ENCODE measurements around the gene DCXR. TPM values are rescaled to one million over a fixed set of nuclear protein-coding genes. Genes with fewer than 3 reads are reported as not detected.

DCXR gene
- total and polyA plus RNA-seq, 11 donors, result 139 to 312 (median 200) TPM

GRCh38 chr17:82016061-82016874, 21.2 kb downstream of the DCXR start:
- no peak for DNase-seq
- Histone ChIP-seq H3K4me1 (peaks cover 0 to 32% (median 8%) of the 10 kb centered on the region in 12 donors), H3K4me3 (no peak overlapping the region), H3K9me3 (no peaks in the 10 kb centered on the region), H3K27ac (no peak overlapping the region), H3K27me3 (no peaks in the 10 kb centered on the region), H3K36me3 (peaks cover 0 to 26% (median 6%) of the 10 kb centered on the region in 9 donors)
- ATAC-seq, result no peak
- TF ChIP-seq POLR2A (IDR thresholded peaks at IDR 0.05), result no peak
- TF ChIP-seq CTCF (IDR thresholded peaks at IDR 0.05), result no peak
- intact Hi-C loops (cut with DNase I), result no loop called here
- 91 to 94% (median 92%) methylated on average over 25 to 28 of the region's 28 CpGs; no CpG with 5 or more reads in 1 of the 4 donors for WGBS, 4 donors

DNA sequence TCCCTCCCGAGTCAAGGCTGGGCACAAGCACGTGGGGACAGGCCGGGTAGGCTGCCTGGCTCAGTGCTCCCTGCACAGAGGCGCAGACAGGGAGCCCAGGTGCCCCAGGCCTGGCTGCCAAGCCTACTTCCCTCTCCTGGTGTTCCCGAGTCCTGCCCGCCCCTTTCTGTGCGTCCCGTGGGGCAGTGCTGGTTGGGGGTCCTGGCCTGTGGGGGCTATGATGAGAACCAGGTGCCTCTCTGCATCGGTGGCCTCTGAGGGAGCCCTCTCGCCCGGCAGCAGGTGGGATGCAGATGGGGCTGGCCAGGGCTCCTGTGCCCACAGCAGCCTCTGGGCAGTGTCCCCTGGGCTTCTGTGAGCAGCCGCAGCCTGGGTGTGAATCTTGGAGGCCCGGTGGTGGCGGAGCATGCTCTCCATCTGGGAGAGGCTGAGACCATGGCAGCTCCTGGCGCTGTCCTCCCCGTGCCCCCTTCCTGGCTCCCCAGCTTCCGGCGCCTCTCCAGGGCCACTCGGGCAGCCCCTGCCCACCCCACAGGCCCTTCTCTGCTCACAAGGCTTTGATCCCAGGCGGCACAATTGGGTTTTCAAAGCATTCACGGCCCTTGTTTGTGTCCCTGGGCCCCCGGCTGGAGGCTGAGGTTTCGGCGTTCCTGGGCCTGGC, 22.1 kb downstream of the DCXR start:
- peaks cover 0 to 26% (median 6%) of the 10 kb centered on the region in 12 donors for H3K4me1 ChIP-seq
- no peak overlapping the region for H3K4me3 ChIP-seq
- DNase-seq (no peak), ATAC-seq (no peak)
- TF ChIP-seq CTCF (IDR thresholded peaks at IDR 0.05), result no peak
- TF ChIP-seq POLR2A (IDR thresholded peaks at IDR 0.05), result no peak
- H3K9me3 ChIP-seq, result no peaks in the 10 kb centered on the region
- no peak overlapping the region for H3K27ac ChIP-seq
- intact Hi-C loops (cut with DNase I), result no loop called here
- peaks cover 0 to 26% (median 6%) of the 10 kb centered on the region in 9 donors for H3K36me3 ChIP-seq
- WGBS, 4 donors, result 85 to 88% (median 87%) methylated on average over 16 to 24 of the region's 24 CpGs
- no peaks in the 10 kb centered on the region for H3K27me3 ChIP-seq

GRCh38 chr17:82014971-82015310, 22.6 kb downstream of the DCXR start:
- Histone ChIP-seq H3K4me1 (peaks cover 0 to 26% (median 6%) of the 10 kb centered on the region in 12 donors), H3K27me3 (no peaks in the 10 kb centered on the region), H3K9me3 (no peaks in the 10 kb centered on the region), H3K27ac (no peak overlapping the region), H3K36me3 (peaks cover 0 to 26% (median 6%) of the 10 kb centered on the region in 9 donors), H3K4me3 (no peak overlapping the region)
- WGBS, 4 donors, result 86 to 91% (median 88%) methylated on average over 12 to 13 of the region's 13 CpGs
- ATAC-seq, result no peak
- TF ChIP-seq CTCF (IDR thresholded peaks at IDR 0.05), result no peak
- DNase-seq, result no peak
- intact Hi-C loops (cut with DNase I), result no loop called here

DNA sequence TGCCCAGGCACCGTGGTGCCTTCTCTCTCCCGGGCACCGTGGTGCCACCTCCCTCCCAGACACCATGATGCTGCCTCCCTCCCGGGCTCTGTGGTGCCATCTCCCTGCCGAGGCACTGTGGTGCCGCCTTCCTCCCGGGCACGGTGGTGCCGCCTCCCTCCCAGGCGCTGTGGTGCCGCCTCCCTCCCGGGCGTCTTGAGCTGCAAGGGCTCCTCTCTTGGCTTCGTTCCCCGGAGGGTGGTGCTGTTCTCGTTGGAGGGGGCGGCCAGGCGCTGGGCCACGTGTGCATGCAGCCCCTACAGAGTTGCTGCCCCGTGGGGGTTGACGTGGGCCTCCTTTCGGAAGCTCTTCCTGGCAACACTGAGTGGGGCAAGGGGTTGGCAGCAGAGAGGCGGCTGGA, 23.1 kb downstream of the DCXR start:
- Histone ChIP-seq H3K4me1 (peaks cover 0 to 27% (median 6%) of the 10 kb centered on the region in 12 donors), H3K36me3 (peaks cover 0 to 26% (median 6%) of the 10 kb centered on the region in 9 donors), H3K9me3 (no peaks in the 10 kb centered on the region), H3K4me3 (no peak overlapping the region), H3K27me3 (no peaks in the 10 kb centered on the region), H3K27ac (peak overlapping the region in 11 of 12 donors; percentile 67 to 96 (median 91))
- TF ChIP-seq CTCF (IDR thresholded peaks at IDR 0.05) (no peak), POLR2A (IDR thresholded peaks at IDR 0.05) (no peak)
- 73 to 84% (median 78%) methylated on average over 21 to 23 of the region's 23 CpGs for WGBS, 4 donors
- ATAC-seq (peak in 3 of 4 donors; percentile 1 to 2 (median 2)), DNase-seq (no peak)
- intact Hi-C loops (cut with DNase I), result no loop called here

Measured in heart left ventricle (tissue), 16 donors.